Naive thymus-derived CD4-positive, alpha-beta T cell (primary cell): ENCODE measurements around the gene EXD3. TPM values are rescaled to one million over a fixed set of nuclear protein-coding genes. Genes with fewer than 3 reads are reported as not detected.

Source experiments
- ATAC-seq: fragments of 150-1000 bp; cut with Tn5 transposase; 2 replicates; pipeline ENCODE4 v1.10.0; 2021; ENCODE audit warnings: mild to moderate bottlenecking, moderate library complexity
- CTCF ChIA-PET: fragments of 350-600 bp; sonication (Branson Sonifier 250); formaldehyde crosslinking; loops from one replicate; lab custom pipeline; 2021; ENCODE audit warnings: antibody characterized with exemption; lab: Charles Lee
- POLR2A ChIA-PET: fragments of 350-600 bp; sonication (Branson Sonifier 250); formaldehyde crosslinking; loops from one replicate; lab custom pipeline; 2021; ENCODE audit warnings: antibody characterized with exemption, inconsistent platforms; lab: Charles Lee
- DNase-seq, 9 donors: peaks; one replicate each; pipeline versions ENCODE4 v3.0.0 to v3.0.0-alpha.2; 2020 to 2022; ENCODE audit warnings: mixed read lengths in 1 of 9
- H3K27ac ChIP-seq: one replicate; pipeline ENCODE4 v1.7.0; 2013; ENCODE audit warnings: mild to moderate bottlenecking, low read depth, low read length, moderate library complexity
- H3K27me3 ChIP-seq, 2 donors: one replicate each; pipeline ENCODE4 v1.7.0; 2013; ENCODE audit warnings: low read length in 2 of 2, mild to moderate bottlenecking in 2 of 2, moderate library complexity in 2 of 2; ENCODE audit not compliant: control insufficient read depth in 2 of 2, insufficient read depth in 2 of 2
- H3K36me3 ChIP-seq, 3 experiments: 1 replicate in 2 of 3; 2 replicates in 1 of 3; pipeline ENCODE4 v1.7.0; 2013; ENCODE audit warnings: low read length in 3 of 3, mild to moderate bottlenecking in 3 of 3, moderate library complexity in 1 of 3; ENCODE audit not compliant: insufficient read depth in 3 of 3, control insufficient read depth in 2 of 3
- H3K4me1 ChIP-seq, 2 donors: one replicate each; pipeline ENCODE4 v1.7.0; 2013; ENCODE audit warnings: low read length in 2 of 2, mild to moderate bottlenecking in 2 of 2, moderate library complexity in 1 of 2; ENCODE audit not compliant: control insufficient read depth in 2 of 2, insufficient read depth in 2 of 2
- H3K4me3 ChIP-seq: 2 replicates; pipeline ENCODE4 v1.7.0; 2013; ENCODE audit warnings: mild to moderate bottlenecking, low read length
- H3K9me3 ChIP-seq, 3 experiments: 1 replicate in 2 of 3; 2 replicates in 1 of 3; pipeline ENCODE4 v1.7.0; 2013; ENCODE audit warnings: low read length in 3 of 3; ENCODE audit not compliant: control insufficient read depth in 2 of 3
- H3K27ac Mint-ChIP-seq, 9 donors: one replicate each; pipeline ENCODE4 v1.8.0; 2020 to 2022; ENCODE audit warnings: mixed read lengths in 9 of 9, mild to moderate bottlenecking in 8 of 9, moderate library complexity in 5 of 9, inconsistent platforms in 2 of 9
- H3K27me3 Mint-ChIP-seq, 5 donors: one replicate each; pipeline ENCODE4 v1.8.0; 2021 to 2022; ENCODE audit warnings: mixed read lengths in 5 of 5, mild to moderate bottlenecking in 1 of 5
- H3K36me3 Mint-ChIP-seq, 5 donors: one replicate each; pipeline ENCODE4 v1.8.0; 2020 to 2022; ENCODE audit warnings: mixed read lengths in 5 of 5, mild to moderate bottlenecking in 3 of 5, inconsistent platforms in 1 of 5
- H3K4me1 Mint-ChIP-seq, 7 donors: one replicate each; pipeline ENCODE4 v1.8.0; 2020 to 2022; ENCODE audit warnings: mixed read lengths in 7 of 7, mild to moderate bottlenecking in 3 of 7, inconsistent platforms in 1 of 7
- H3K4me3 Mint-ChIP-seq, 10 donors: one replicate each; pipeline ENCODE4 v1.8.0; 2020 to 2022; ENCODE audit warnings: mild to moderate bottlenecking in 10 of 10, mixed read lengths in 10 of 10, moderate library complexity in 6 of 10, inconsistent platforms in 2 of 10
- H3K9me3 Mint-ChIP-seq, 11 donors: one replicate each; pipeline ENCODE4 v1.8.0; 2020 to 2022; ENCODE audit warnings: mixed read lengths in 11 of 11, mild to moderate bottlenecking in 4 of 11, inconsistent platforms in 1 of 11, moderate library complexity in 1 of 11
- intact Hi-C, 2 donors: fragments of 100-400 bp; cut with micrococcal nuclease; formaldehyde crosslinking; loops; one replicate each; pipeline ENCODE4 v1.15.1; 2023
- polyA plus RNA-seq, 2 donors: library from polyadenylated mRNA; unstranded; fragments of 300-500 nt; fragmentation: Illumina TruSeq; gene quantifications; one replicate each; pipeline ENCODE4 v1.2.3, GENCODE V29; 2021
- total RNA-seq, 6 experiments: library from RNA in 5 of 6; stranded (reverse) in 5 of 6; gene quantifications; 1 replicate in 5 of 6; 2 replicates in 1 of 6; pipeline ENCODE4 v1.2.3 and lab custom pipeline; 2021 to 2026

EXD3 gene
- total and polyA plus RNA-seq, 7 experiments from 2014 or later = 3.5 to 27.2 (median 23.4) TPM

DNA sequence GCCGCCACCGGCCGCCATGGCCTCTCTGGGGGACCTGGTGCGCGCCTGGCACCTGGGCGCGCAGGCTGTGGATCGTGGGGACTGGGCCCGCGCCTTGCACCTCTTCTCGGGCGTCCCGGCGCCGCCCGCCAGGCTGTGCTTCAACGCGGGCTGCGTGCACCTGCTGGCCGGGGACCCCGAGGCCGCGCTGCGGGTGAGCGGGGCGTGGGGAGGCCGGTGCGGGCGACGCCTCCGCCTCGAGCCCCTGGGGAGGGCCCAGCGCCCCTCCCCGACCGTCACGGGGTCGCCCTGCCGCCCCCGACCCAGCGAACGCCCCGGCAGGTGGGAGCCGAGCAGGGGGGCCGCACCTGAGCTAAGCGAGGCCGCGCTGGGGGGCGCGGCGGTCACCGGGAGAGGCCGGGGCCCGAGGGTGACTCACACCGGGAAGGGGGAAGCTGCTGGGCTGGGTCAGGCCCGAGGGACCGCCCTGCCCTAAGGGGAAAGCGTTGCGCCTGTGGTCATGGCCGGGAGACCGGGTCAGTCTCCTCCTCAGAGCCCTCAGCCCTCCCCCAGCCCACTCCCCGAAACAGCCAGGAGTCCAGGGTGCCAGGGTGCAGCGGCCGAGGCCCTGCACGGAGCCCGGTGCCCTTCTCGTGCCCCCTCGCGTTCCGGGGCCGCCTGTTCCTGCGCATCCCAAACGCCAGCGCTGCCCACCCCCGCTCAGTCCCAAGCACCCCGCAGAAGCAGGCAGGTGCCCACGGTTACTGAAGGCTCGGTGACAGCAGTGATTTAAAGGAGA, 741 bp upstream of the EXD3 start:
- H3K36me3 ChIP-seq = no peaks in the 10 kb centered on the region
- Mint-ChIP-seq H3K4me1 (peaks cover 2 to 21% (median 13%) of the 10 kb centered on the region in 7 donors), H3K27me3 (peaks cover 0 to 9% (median 0%) of the 10 kb centered on the region in 5 donors), H3K36me3 (peaks cover 0 to 1% (median 0%) of the 10 kb centered on the region in 5 donors), H3K27ac (peak overlapping the region in 4 of 9 donors; percentile 57 to 78 (median 64)), H3K9me3 (no peaks in the 10 kb centered on the region), H3K4me3 (peak overlapping the region in 9 of 10 donors; percentile 37 to 84 (median 75))
- DNase-seq (no peak), ATAC-seq (peak; percentile 45)
- H3K9me3 ChIP-seq = no peaks in the 10 kb centered on the region
- peak overlapping the region; percentile 60 for H3K27ac ChIP-seq
- CTCF ChIA-PET = interaction anchor here (0.6 to 3.3 kb wide), 4 partner anchors 19 to 121 kb away, joined by 3 to 19 read pairs (median 4); partner anchors contain the start of gene NRARP
- intact Hi-C loops = loop anchor here (1.0 to 10.0 kb wide), 10 partner anchors 22 to 431 kb away; partner anchors contain the start of genes MRPL41 (in 2 of the 2), NSMF (in 2 of the 2), ARRDC1 (in 1 of the 2) and NRARP (in 1 of the 2)
- POLR2A ChIA-PET = interaction anchor here (0.5 to 2.3 kb wide), 11 partner anchors 20 to 1603 kb away, joined by 3 to 7 read pairs (median 4); partner anchors contain the start of genes NELFB and NRARP
- peaks cover 0 to 5% of the 10 kb centered on the region in 2 donors for H3K4me1 ChIP-seq
- H3K27me3 ChIP-seq = no peaks in the 10 kb centered on the region
- peak overlapping the region; percentile 43 for H3K4me3 ChIP-seq

DNA sequence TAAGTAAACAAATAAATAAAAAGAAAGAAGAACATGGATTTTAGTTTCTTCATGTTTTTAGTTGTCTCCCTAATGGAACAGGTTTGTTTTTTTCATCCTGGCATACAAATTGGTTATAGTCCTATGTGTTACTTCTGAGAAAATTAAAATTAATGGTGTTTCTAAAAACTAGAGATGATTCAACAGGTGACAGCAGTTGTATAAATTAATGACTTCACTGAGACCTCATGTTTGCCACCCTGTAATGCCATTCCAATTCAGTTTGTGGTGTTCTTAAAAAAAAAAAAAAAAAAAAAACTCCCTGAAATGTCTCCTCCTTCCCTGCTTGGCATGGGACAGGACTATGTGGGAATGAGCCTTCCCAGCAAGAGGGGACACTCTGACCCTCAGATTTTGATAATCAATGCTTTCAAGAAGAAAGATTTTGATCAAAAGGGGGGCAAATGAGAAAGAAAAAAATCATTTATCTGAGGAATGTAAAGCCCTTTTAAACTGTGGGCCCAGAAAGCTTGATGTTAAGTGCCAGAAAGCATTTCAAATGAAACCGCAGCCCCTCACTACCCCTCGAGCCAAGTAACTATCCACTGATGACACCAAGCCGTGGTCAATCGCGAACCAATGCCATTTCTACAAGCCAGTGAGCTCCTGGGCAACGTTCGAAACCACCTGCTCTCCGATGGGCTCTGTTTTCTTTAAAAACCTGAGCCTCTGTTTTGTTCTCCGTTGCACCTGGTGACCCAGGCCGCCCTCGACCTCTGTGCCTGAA, 941 bp downstream of the EXD3 start:
- Mint-ChIP-seq H3K27ac (peak overlapping the region; percentile 12 to 91 (median 66)), H3K27me3 (peaks cover 0 to 9% (median 0%) of the 10 kb centered on the region in 5 donors), H3K36me3 (peaks cover 0 to 1% (median 0%) of the 10 kb centered on the region in 5 donors), H3K9me3 (no peaks in the 10 kb centered on the region), H3K4me3 (peak overlapping the region; percentile 76 to 90 (median 82)), H3K4me1 (peaks cover 2 to 21% (median 13%) of the 10 kb centered on the region in 7 donors)
- POLR2A ChIA-PET = interaction anchor here (0.6 to 2.3 kb wide), 10 partner anchors 24 to 626 kb away, joined by 3 to 7 read pairs (median 4); partner anchors contain the start of genes CCDC183, NRARP, NSMF and PNPLA7
- Histone ChIP-seq H3K36me3 (no peaks in the 10 kb centered on the region), H3K4me3 (peak overlapping the region; percentile 65), H3K9me3 (no peaks in the 10 kb centered on the region), H3K4me1 (peaks cover 0 to 5% of the 10 kb centered on the region in 2 donors), H3K27ac (peak overlapping the region; percentile 62), H3K27me3 (no peaks in the 10 kb centered on the region)
- intact Hi-C loops = loop anchor here (5.0 to 10.0 kb wide), 3 partner anchors 120 to 430 kb away; partner anchors contain the start of genes MRPL41 (in 1 of the 2), NRARP (in 1 of the 2), PAXX (in 1 of the 2) and PNPLA7 (in 1 of the 2)
- ATAC-seq = no peak
- DNase-seq = peak in 1 of 9 donors; percentile 16
- CTCF ChIA-PET = interaction anchor here (0.6 to 1.6 kb wide), 5 partner anchors 9 to 120 kb away, joined by 3 to 8 read pairs (median 4); partner anchors contain the start of gene NRARP

DNA sequence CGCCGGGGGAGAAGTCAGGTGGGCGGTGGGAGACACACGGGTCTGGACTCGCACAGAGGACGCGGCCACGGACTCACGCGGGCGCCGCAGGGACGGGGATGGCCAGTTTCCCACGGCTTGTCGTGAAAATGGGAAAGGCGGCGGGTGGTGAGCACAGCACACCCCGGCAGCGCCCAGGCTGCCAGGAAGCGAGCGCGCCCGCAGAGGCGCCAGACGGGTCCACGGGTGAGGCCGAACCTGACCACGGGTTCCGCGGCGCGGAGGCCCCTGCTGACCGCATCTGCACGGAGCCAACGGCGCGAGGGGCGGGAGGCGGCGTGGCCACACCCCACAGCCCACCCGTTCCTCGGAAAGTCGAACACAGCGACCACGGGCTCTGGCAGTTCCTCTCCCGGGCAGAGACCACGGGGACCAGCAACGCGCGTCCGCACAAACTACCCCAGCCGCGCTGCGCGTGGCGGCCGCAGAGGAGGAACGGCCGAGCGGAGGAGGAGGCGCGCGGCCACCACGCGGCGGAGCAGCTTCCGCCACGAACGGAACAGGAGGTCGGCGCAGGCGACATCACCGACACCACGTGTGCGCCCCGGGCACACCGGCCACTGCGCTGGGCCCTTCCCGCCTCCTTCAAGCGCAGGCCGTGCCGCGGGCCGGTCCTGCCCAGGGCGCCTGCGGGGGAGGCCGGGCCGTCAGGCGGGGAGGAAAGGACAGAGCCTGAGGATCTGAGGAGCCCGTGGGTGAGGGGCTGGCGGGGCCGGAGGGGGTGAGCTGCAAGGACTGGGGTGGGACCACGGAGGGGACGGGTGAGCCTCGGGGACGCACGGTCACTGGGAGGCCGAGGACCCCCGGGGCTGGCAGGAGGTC, 5.6 kb downstream of the EXD3 start:
- H3K27me3 ChIP-seq = no peaks in the 10 kb centered on the region
- ChIA-PET POLR2A (interaction anchor here (0.5 to 0.6 kb wide), 2 partner anchors 25 to 33 kb away, joined by 3 to 6 read pairs; no protein-coding TSS in a partner anchor), CTCF (interaction anchor here (0.6 kb wide), 1 partner anchor 197 kb away, joined by 3 read pairs; no protein-coding TSS in a partner anchor)
- no peaks in the 10 kb centered on the region for H3K9me3 ChIP-seq
- H3K27ac Mint-ChIP-seq = no peak overlapping the region
- peaks cover 0 to 6% (median 0%) of the 10 kb centered on the region in 5 donors for H3K36me3 Mint-ChIP-seq
- H3K4me1 ChIP-seq = peaks cover 0 to 5% of the 10 kb centered on the region in 2 donors
- ATAC-seq (no peak), DNase-seq (no peak)
- no peak overlapping the region for H3K4me3 ChIP-seq
- H3K27me3 Mint-ChIP-seq = no peaks in the 10 kb centered on the region
- H3K4me1 Mint-ChIP-seq = peaks cover 4 to 21% (median 10%) of the 10 kb centered on the region in 7 donors
- intact Hi-C loops = no loop called here
- no peaks in the 10 kb centered on the region for H3K36me3 ChIP-seq
- peak overlapping the region; percentile 6 for H3K27ac ChIP-seq
- peak overlapping the region in 5 of 10 donors; percentile 2 to 86 (median 45) for H3K4me3 Mint-ChIP-seq
- H3K9me3 Mint-ChIP-seq = no peaks in the 10 kb centered on the region

DNA sequence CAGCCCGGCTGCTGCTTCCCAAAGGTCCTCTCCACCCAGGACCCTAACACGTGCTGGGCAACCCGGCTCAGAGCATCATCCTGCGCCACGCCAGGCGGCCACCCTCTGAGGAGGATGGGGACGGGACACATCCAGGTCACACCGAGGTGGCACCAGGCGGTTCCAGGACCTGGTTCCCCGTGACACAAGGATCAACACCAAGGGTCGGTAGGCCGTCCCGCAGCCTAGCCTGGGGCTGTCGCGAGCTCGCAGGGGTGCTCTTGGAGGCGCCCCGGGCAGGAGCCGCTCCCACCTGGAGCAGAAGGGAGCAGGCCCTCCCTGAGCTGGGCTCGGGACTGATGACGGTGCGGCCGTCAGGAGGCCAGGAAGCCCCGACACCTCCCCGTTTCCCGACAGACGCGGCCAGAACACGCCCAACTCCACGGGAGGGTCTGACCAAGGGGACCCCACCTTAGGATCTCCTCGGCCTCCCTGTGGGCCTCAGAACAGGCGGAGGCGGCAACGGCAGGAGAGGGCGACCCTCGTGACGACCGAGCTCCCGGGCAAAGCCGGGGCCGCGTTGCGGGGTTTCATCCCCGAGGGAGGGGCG, 6.3 kb downstream of the EXD3 start:
- Mint-ChIP-seq H3K4me3 (no peak overlapping the region), H3K36me3 (peaks cover 0 to 6% (median 0%) of the 10 kb centered on the region in 5 donors), H3K27ac (no peak overlapping the region), H3K9me3 (no peaks in the 10 kb centered on the region), H3K4me1 (peaks cover 0 to 13% (median 5%) of the 10 kb centered on the region in 7 donors), H3K27me3 (no peaks in the 10 kb centered on the region)
- DNase-seq (no peak), ATAC-seq (no peak)
- Histone ChIP-seq H3K27me3 (no peaks in the 10 kb centered on the region), H3K4me1 (no peaks in the 10 kb centered on the region), H3K9me3 (no peaks in the 10 kb centered on the region), H3K4me3 (no peak overlapping the region), H3K36me3 (no peaks in the 10 kb centered on the region), H3K27ac (peak overlapping the region; percentile 6)
- intact Hi-C loops = no loop called here
- ChIA-PET POLR2A (interaction anchor here (0.5 to 0.6 kb wide), 2 partner anchors 25 to 34 kb away, joined by 3 to 6 read pairs; no protein-coding TSS in a partner anchor), CTCF (interaction anchor here (0.6 kb wide), 1 partner anchor 196 kb away, joined by 3 read pairs; no protein-coding TSS in a partner anchor)

DNA sequence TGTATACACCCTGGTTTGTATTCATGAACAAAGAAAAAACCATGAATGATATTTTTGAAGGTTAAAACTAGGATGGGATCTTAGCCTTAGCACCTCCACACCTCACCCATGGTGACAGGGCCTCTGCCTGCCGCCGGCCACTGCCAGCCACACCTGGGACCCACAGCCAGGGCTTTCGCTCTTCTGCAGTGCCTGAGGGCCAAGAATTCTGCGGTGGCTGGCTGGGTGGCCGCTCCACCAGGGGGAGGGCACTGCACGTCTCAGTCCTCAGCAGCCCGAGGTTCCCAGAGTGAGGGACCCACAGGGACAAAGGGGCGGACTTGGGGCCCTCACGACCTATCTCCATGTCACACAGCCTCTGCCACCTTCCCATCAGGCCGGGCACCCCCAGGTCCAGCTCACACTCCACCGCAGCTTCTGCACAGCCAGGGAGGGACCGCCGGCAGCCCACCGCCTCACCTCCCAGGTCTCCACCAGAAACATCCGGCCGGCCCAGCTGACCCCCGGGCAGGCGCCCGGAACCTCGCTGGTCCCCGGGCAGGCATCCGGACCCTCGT, 6.9 kb downstream of the EXD3 start:
- Histone ChIP-seq H3K27ac (no peak overlapping the region), H3K4me3 (no peak overlapping the region), H3K27me3 (no peaks in the 10 kb centered on the region), H3K9me3 (no peaks in the 10 kb centered on the region), H3K36me3 (no peaks in the 10 kb centered on the region), H3K4me1 (no peaks in the 10 kb centered on the region)
- H3K36me3 Mint-ChIP-seq = peaks cover 0 to 6% (median 0%) of the 10 kb centered on the region in 5 donors
- no peaks in the 10 kb centered on the region for H3K27me3 Mint-ChIP-seq
- H3K9me3 Mint-ChIP-seq = no peaks in the 10 kb centered on the region
- no peak overlapping the region for H3K4me3 Mint-ChIP-seq
- no peak for DNase-seq
- H3K27ac Mint-ChIP-seq = no peak overlapping the region
- peaks cover 0 to 10% (median 5%) of the 10 kb centered on the region in 7 donors for H3K4me1 Mint-ChIP-seq
- ChIA-PET CTCF (no interaction called here), POLR2A (no interaction called here)
- no peak for ATAC-seq
- intact Hi-C loops = no loop called here
